ENCODE data around the gene TMEM129. TPM values are rescaled to one million over a fixed set of nuclear protein-coding genes. Genes with fewer than 3 reads are reported as not detected.
A peak's percentile ranks its signal among the peaks of the same experiment; 100 is the strongest.

Gene TMEM129, protein sequence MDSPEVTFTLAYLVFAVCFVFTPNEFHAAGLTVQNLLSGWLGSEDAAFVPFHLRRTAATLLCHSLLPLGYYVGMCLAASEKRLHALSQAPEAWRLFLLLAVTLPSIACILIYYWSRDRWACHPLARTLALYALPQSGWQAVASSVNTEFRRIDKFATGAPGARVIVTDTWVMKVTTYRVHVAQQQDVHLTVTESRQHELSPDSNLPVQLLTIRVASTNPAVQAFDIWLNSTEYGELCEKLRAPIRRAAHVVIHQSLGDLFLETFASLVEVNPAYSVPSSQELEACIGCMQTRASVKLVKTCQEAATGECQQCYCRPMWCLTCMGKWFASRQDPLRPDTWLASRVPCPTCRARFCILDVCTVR
- total RNA-seq (10 to 100 TPM; 24.9 to 26.6 TPM), polyA plus RNA-seq (10 to 100 TPM; 14.8 to 36.4 TPM)
- long read RNA-seq, donor 1, transcript TMEM129-202 (4 exons, 2,810 nt), result major isoform, 78 of 163 reads
- long read RNA-seq, donor 1, transcript TMEM129-201 (3 exons, 2,678 nt), result minor isoform, 18 of 163 reads
- long read RNA-seq, donor 1, partial matches to known transcripts, result 38 of 163 reads
- long read RNA-seq, donor 1, other reads (novel, unspliced or antisense), result 26 of 163 reads
- long read RNA-seq, donor 2, transcript TMEM129-202 (4 exons, 2,810 nt), result major isoform, 10 of 37 reads
- long read RNA-seq, donor 2, partial matches to known transcripts, result 8 of 37 reads
- long read RNA-seq, donor 2, other reads (novel, unspliced or antisense), result 15 of 37 reads

DNA sequence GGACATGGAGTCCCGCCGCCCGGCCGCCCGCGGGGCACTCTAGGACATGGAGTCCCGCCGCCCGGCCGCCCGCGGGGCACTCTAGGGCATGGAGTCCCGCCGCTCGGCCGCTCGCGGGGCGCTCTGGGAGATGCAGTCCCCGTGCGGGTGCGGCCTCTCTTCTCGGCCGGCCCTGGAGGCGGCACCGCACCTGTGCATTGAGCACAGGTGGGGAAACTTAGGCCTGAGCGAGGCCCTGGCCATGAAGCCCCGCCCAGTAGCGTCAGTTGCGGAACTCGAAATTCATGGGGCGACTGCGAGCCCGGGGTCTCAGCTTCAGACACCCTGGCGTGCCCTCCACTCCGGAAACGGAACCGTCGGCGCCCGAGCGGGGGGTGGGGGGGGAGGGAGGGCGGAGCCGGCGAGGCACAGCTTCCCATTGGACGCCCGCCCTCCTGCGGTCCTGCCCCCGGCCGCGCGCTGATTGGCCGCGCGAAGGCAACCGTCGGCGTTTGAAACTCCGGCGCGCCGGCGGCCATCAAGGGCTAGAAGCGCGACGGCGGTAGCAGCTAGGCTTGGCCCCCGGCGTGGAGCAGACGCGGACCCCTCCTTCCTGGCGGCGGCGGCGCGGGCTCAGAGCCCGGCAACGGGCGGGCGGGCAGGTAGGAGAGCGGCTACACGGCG, at the start of gene TMEM129, which contains the start of gene TACC3:
Gene TMEM129, minus strand, starts transcription at position 321 of the 663 bp plus-strand sequence. CDS start 486 bp downstream, outside the sequence.
Gene TACC3, plus strand, starts transcription at position 519 of the 663 bp plus-strand sequence. CDS start 1,901 bp downstream, outside the sequence.
- ATAC-seq (ENCODE audit: low FRiP score) (peak; percentile 93), DNase-seq (peak; percentile 95)
- Histone ChIP-seq H3K27me3 (ENCODE audit: control insufficient read depth in 1 of 2, insufficient read depth in 2 of 2, low read length in 1 of 2) (no peaks in the 10 kb centered on the region), H3K9me3 (ENCODE audit: control insufficient read depth, low read length) (no peaks in the 10 kb centered on the region), H3K4me3 (ENCODE audit: low read length in 2 of 2) (peak within 1 kb of the TSS; percentile 34 to 39), H3K4me1 (ENCODE audit: control insufficient read depth in 1 of 2, insufficient read depth in 2 of 2, low read length in 2 of 2) (no peaks in the 10 kb centered on the region), H3K36me3 (ENCODE audit: control insufficient read depth in 1 of 2, insufficient read depth in 2 of 2, low read length in 1 of 2) (peaks cover 0 to 2% of the 10 kb centered on the region in 2 donors), H3K27ac (ENCODE audit: low read depth in 1 of 2, low read length in 2 of 2) (peak within 1 kb of the TSS in 1 of 2 donors; percentile 86)
- WGBS, 2 donors, result 0% methylated on average over 57 to 83 of the region's 83 CpGs
- intact Hi-C loops (cut with DNase I), result loop anchor here (5.0 to 10.0 kb wide), 2 partner anchors 139 to 366 kb away; no protein-coding TSS in a partner anchor

GRCh38 chr4:1770791-1771231, 49.7 kb upstream of the TMEM129 start:
- no peak for ATAC-seq (ENCODE audit: low FRiP score)
- intact Hi-C loops (cut with DNase I), result no loop called here
- WGBS, 2 donors, result 89 to 90% methylated on average over 9 to 11 of the region's 11 CpGs

GRCh38 chr4:1770245-1770644, 49.1 kb upstream of the TMEM129 start:
- Histone ChIP-seq H3K27ac (ENCODE audit: low read depth in 1 of 2, low read length in 2 of 2) (no peak overlapping the region), H3K9me3 (ENCODE audit: control insufficient read depth, low read length) (no peaks in the 10 kb centered on the region), H3K4me3 (ENCODE audit: low read length in 2 of 2) (no peak overlapping the region), H3K27me3 (ENCODE audit: control insufficient read depth in 1 of 2, insufficient read depth in 2 of 2, low read length in 1 of 2) (no peaks in the 10 kb centered on the region), H3K36me3 (ENCODE audit: control insufficient read depth in 1 of 2, insufficient read depth in 2 of 2, low read length in 1 of 2) (no peaks in the 10 kb centered on the region), H3K4me1 (ENCODE audit: control insufficient read depth in 1 of 2, insufficient read depth in 2 of 2, low read length in 2 of 2) (no peaks in the 10 kb centered on the region)
- 69 to 78% methylated on average over 29 to 33 of the region's 33 CpGs for WGBS, 2 donors
- ATAC-seq (ENCODE audit: low FRiP score), result no peak
- intact Hi-C loops (cut with DNase I), result no loop called here
- DNase-seq, result no peak

More at GRCh38 chr4:1770791-1771231, 49.7 kb upstream of the TMEM129 start:
- DNase-seq, result no peak
- Histone ChIP-seq H3K9me3 (ENCODE audit: control insufficient read depth, low read length) (no peaks in the 10 kb centered on the region), H3K36me3 (ENCODE audit: control insufficient read depth in 1 of 2, insufficient read depth in 2 of 2, low read length in 1 of 2) (no peaks in the 10 kb centered on the region), H3K4me3 (ENCODE audit: low read length in 2 of 2) (no peak overlapping the region), H3K27me3 (ENCODE audit: control insufficient read depth in 1 of 2, insufficient read depth in 2 of 2, low read length in 1 of 2) (no peaks in the 10 kb centered on the region), H3K27ac (ENCODE audit: low read depth in 1 of 2, low read length in 2 of 2) (no peak overlapping the region), H3K4me1 (ENCODE audit: control insufficient read depth in 1 of 2, insufficient read depth in 2 of 2, low read length in 2 of 2) (no peaks in the 10 kb centered on the region)

GRCh38 chr4:1769692-1770091, 48.6 kb upstream of the TMEM129 start:
- no peak overlapping the region for H3K27ac ChIP-seq (ENCODE audit: low read depth in 1 of 2, low read length in 2 of 2)
- intact Hi-C loops (cut with DNase I), result no loop called here
- no peaks in the 10 kb centered on the region for H3K27me3 ChIP-seq (ENCODE audit: control insufficient read depth in 1 of 2, insufficient read depth in 2 of 2, low read length in 1 of 2)
- H3K36me3 ChIP-seq (ENCODE audit: control insufficient read depth in 1 of 2, insufficient read depth in 2 of 2, low read length in 1 of 2), result no peaks in the 10 kb centered on the region
- DNase-seq (no peak), ATAC-seq (ENCODE audit: low FRiP score) (no peak)
- H3K4me3 ChIP-seq (ENCODE audit: low read length in 2 of 2), result no peak overlapping the region
- WGBS, 2 donors, result 93% methylated on average over 6 of the region's 6 CpGs
- H3K9me3 ChIP-seq (ENCODE audit: control insufficient read depth, low read length), result no peaks in the 10 kb centered on the region
- no peaks in the 10 kb centered on the region for H3K4me1 ChIP-seq (ENCODE audit: control insufficient read depth in 1 of 2, insufficient read depth in 2 of 2, low read length in 2 of 2)

GRCh38 chr4:1768367-1769034, 47.4 kb upstream of the TMEM129 start:
- Histone ChIP-seq H3K4me3 (ENCODE audit: low read length in 2 of 2) (no peak overlapping the region), H3K27me3 (ENCODE audit: control insufficient read depth in 1 of 2, insufficient read depth in 2 of 2, low read length in 1 of 2) (no peaks in the 10 kb centered on the region), H3K36me3 (ENCODE audit: control insufficient read depth in 1 of 2, insufficient read depth in 2 of 2, low read length in 1 of 2) (no peaks in the 10 kb centered on the region), H3K9me3 (ENCODE audit: control insufficient read depth, low read length) (no peaks in the 10 kb centered on the region), H3K27ac (ENCODE audit: low read depth in 1 of 2, low read length in 2 of 2) (no peak overlapping the region), H3K4me1 (ENCODE audit: control insufficient read depth in 1 of 2, insufficient read depth in 2 of 2, low read length in 2 of 2) (no peaks in the 10 kb centered on the region)
- WGBS, 2 donors, result 92 to 96% methylated on average over 22 to 23 of the region's 23 CpGs
- no peak for ATAC-seq (ENCODE audit: low FRiP score)
- intact Hi-C loops (cut with DNase I), result no loop called here
- no peak for DNase-seq

DNA sequence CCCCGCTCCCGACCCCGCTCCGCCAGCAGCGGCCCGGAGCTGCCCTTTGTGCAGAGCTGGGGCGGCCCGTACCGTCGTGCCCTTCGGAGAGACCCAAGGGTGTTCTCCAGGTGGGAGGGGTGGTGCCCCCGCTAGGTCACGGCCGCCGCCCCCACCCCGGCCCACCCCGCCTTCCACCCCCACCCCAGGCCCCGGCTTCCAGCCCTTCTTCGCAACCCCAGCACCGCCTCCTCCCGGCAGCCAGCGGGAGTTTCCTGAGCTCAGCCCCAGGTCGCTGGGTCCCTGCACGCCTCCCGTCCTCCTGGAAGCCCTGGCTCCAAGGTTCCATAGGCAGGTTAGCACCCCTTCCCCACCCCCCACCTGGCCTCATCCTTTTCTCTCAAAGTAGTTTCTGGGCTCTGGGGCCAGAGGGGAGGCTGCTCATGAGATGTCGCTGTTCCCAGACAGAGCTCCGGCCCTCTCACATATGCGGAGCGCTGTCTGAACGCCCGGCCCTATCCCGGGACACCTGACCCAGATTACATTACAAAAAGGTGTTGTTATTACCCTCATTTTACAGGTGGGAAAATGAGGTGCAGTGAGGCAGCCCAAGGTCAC, 46.7 kb upstream of the TMEM129 start:
- no peak for ATAC-seq (ENCODE audit: low FRiP score)
- peak overlapping the region; percentile 20 to 28 for H3K4me3 ChIP-seq (ENCODE audit: low read length in 2 of 2)
- intact Hi-C loops (cut with DNase I), result no loop called here
- H3K9me3 ChIP-seq (ENCODE audit: control insufficient read depth, low read length), result no peaks in the 10 kb centered on the region
- H3K27ac ChIP-seq (ENCODE audit: low read depth in 1 of 2, low read length in 2 of 2), result no peak overlapping the region
- no peaks in the 10 kb centered on the region for H3K4me1 ChIP-seq (ENCODE audit: control insufficient read depth in 1 of 2, insufficient read depth in 2 of 2, low read length in 2 of 2)
- no peak for DNase-seq
- no peaks in the 10 kb centered on the region for H3K27me3 ChIP-seq (ENCODE audit: control insufficient read depth in 1 of 2, insufficient read depth in 2 of 2, low read length in 1 of 2)
- H3K36me3 ChIP-seq (ENCODE audit: control insufficient read depth in 1 of 2, insufficient read depth in 2 of 2, low read length in 1 of 2), result no peaks in the 10 kb centered on the region
- WGBS, 2 donors, result 32 to 34% methylated on average over 26 to 32 of the region's 32 CpGs

- H3K4me3 ChIP-seq (ENCODE audit: low read length in 2 of 2), result peak overlapping the region; percentile 20 to 28
- 2% methylated on average over 47 to 81 of the region's 84 CpGs for WGBS, 2 donors
- no peaks in the 10 kb centered on the region for H3K4me1 ChIP-seq (ENCODE audit: control insufficient read depth in 1 of 2, insufficient read depth in 2 of 2, low read length in 2 of 2)
- H3K9me3 ChIP-seq (ENCODE audit: control insufficient read depth, low read length), result no peaks in the 10 kb centered on the region
- DNase-seq, result no peak
- H3K27me3 ChIP-seq (ENCODE audit: control insufficient read depth in 1 of 2, insufficient read depth in 2 of 2, low read length in 1 of 2), result no peaks in the 10 kb centered on the region
- H3K36me3 ChIP-seq (ENCODE audit: control insufficient read depth in 1 of 2, insufficient read depth in 2 of 2, low read length in 1 of 2), result no peaks in the 10 kb centered on the region
- no peak for ATAC-seq (ENCODE audit: low FRiP score)
- intact Hi-C loops (cut with DNase I), result no loop called here
- no peak overlapping the region for H3K27ac ChIP-seq (ENCODE audit: low read depth in 1 of 2, low read length in 2 of 2)
Measured at GRCh38 chr4:1767061-1767769, 46.1 kb upstream of the TMEM129 start.

Measured in aorta (tissue), 5 donors.